ENCODE data around the gene PPFIBP1.
"Not testable (repeated sequence)": the region's sequence is repeated elsewhere in the genome, so short reads cannot be mapped to it uniquely, and the experiment has no call there.

Gene PPFIBP1

GRCh38 chr12:27710592-27711316, 186.7 kb downstream of the PPFIBP1 start, which contains the start of gene MRPS35:
Gene MRPS35 (plus strand): TSS chr12:27710832. CDS start chr12:27710844, 12 bp downstream.
- DNase-seq (ENCODE audit: low read depth) = peak; percentile 77

GRCh38 chr12:27711317-27711682, 187.3 kb downstream of the PPFIBP1 start:
- no peak for DNase-seq (ENCODE audit: low read depth)

- DNase-seq (ENCODE audit: low read depth) = no peak
Measured at GRCh38 chr12:27711967-27712366, 188.0 kb downstream of the PPFIBP1 start.

GRCh38 chr12:27723212-27723611, 199.2 kb downstream of the PPFIBP1 start:
- DNase-seq (ENCODE audit: low read depth) = no peak

GRCh38 chr12:27730097-27730588, 206.1 kb downstream of the PPFIBP1 start:
- no peak for DNase-seq (ENCODE audit: low read depth)

GRCh38 chr12:27732281-27732680, 208.3 kb downstream of the PPFIBP1 start:
- DNase-seq (ENCODE audit: low read depth) = no peak

GRCh38 chr12:27733052-27733656, 209.1 kb downstream of the PPFIBP1 start:
- no peak for DNase-seq (ENCODE audit: low read depth)

GRCh38 chr12:27733791-27734190, 209.8 kb downstream of the PPFIBP1 start:
- DNase-seq (ENCODE audit: low read depth) = no peak

GRCh38 chr12:27734321-27734720, 210.3 kb downstream of the PPFIBP1 start:
- DNase-seq (ENCODE audit: low read depth) = not testable (repeated sequence)

GRCh38 chr12:27743601-27744000, 219.6 kb downstream of the PPFIBP1 start:
- DNase-seq (ENCODE audit: low read depth) = no peak
